IMR-90 (cell line): Measurements from ENCODE around the gene NKPD1. TPM values are rescaled to one million over a fixed set of nuclear protein-coding genes. Genes with fewer than 3 reads are reported as not detected.

Source experiments
- ATAC-seq: fragments of 200-7000 bp; cut with Tn5 transposase; 2 replicates; pipeline ENCODE4 v1.9.1; 2020; ENCODE audit warnings: low read depth, mild to moderate bottlenecking, moderate library complexity
- BruUV-seq: library from RNA; stranded (reverse); fragments of 400-500 nt; replicated peaks from 2 replicates; lab custom pipeline; 2021; lab: Mats Ljungman, UMichigan
- CTCF ChIA-PET: fragments of 300-600 bp; formaldehyde crosslinking; extraction: SDS; loops from one replicate; lab custom pipeline; 2021; ENCODE audit warnings: antibody characterized with exemption; lab: Yijun Ruan, JAX
- POLR2A ChIA-PET: fragments of 300-600 bp; sonication (Branson Sonifier 250); formaldehyde crosslinking; loops from one replicate; lab custom pipeline; 2022; ENCODE audit warnings: antibody characterized with exemption; ENCODE audit not compliant: unreplicated experiment; lab: Charles Lee
- DNase-seq: peaks from one replicate; pipeline ENCODE4 v3.0.0; 2013
- H2AFZ ChIP-seq: replicated peaks from 2 replicates; pipeline ENCODE3; 2013; ENCODE audit warnings: low read length, mild to moderate bottlenecking; ENCODE audit not compliant: poor library complexity
- H2AK5ac ChIP-seq: 2 replicates; pipeline ENCODE4 v1.6.1; 2013; ENCODE audit warnings: low read depth, low read length, inconsistent platforms
- H2AK9ac ChIP-seq: replicated peaks from 2 replicates; pipeline ENCODE3; 2013; ENCODE audit warnings: mild to moderate bottlenecking, low read depth, low read length, moderate library complexity; ENCODE audit not compliant: poor library complexity
- H2BK120ac ChIP-seq: 2 replicates; pipeline ENCODE4 v1.6.1; 2013; ENCODE audit warnings: low read depth, low read length, inconsistent platforms
- H2BK15ac ChIP-seq: 3 replicates; pipeline ENCODE4 v1.6.1; 2013; ENCODE audit warnings: low read depth, low read length, inconsistent platforms
- H2BK20ac ChIP-seq: 2 replicates; pipeline ENCODE4 v1.6.1; 2013; ENCODE audit warnings: low read depth, mild to moderate bottlenecking, inconsistent platforms, low read length, moderate library complexity
- H2BK5ac ChIP-seq: 2 replicates; pipeline ENCODE4 v1.6.1; 2013; ENCODE audit warnings: mild to moderate bottlenecking, low read depth, low read length, inconsistent platforms; ENCODE audit not compliant: poor library complexity, severe bottlenecking
- H3K14ac ChIP-seq: replicated peaks from 2 replicates; pipeline ENCODE4 v1.6.1; 2013; ENCODE audit warnings: low read depth, low read length, inconsistent platforms
- H3K18ac ChIP-seq: 2 replicates; pipeline ENCODE4 v1.6.1; 2013; ENCODE audit warnings: low read depth, low read length, control low read depth
- H3K23ac ChIP-seq: 2 replicates; pipeline ENCODE4 v1.6.1; 2013; ENCODE audit warnings: low read depth, low read length, inconsistent platforms
- H3K27ac ChIP-seq: 2 replicates; pipeline ENCODE4 v1.5.1; 2013; ENCODE audit warnings: mild to moderate bottlenecking, control low read depth, low read length; ENCODE audit not compliant: insufficient read depth
- H3K27me3 ChIP-seq: 2 replicates; pipeline ENCODE4 v1.6.1; 2013; ENCODE audit warnings: low read length; ENCODE audit not compliant: control insufficient read depth, insufficient read depth
- H3K36me3 ChIP-seq: 2 replicates; pipeline ENCODE4 v1.6.1; 2013; ENCODE audit warnings: low read length, mixed read lengths; ENCODE audit not compliant: control insufficient read depth, insufficient read depth
- H3K4ac ChIP-seq: 2 replicates; pipeline ENCODE4 v1.6.1; 2013; ENCODE audit warnings: low read depth, low read length, inconsistent platforms
- H3K4me1 ChIP-seq: 2 replicates; pipeline ENCODE4 v1.6.1; 2013; ENCODE audit warnings: low read length, mixed read lengths; ENCODE audit not compliant: control insufficient read depth, insufficient read depth
- H3K4me2 ChIP-seq: 2 replicates; pipeline ENCODE4 v1.6.1; 2013; ENCODE audit warnings: low read depth, mild to moderate bottlenecking, control low read depth, low read length, moderate library complexity
- H3K4me3 ChIP-seq: 2 replicates; pipeline ENCODE4 v1.5.1; 2013; ENCODE audit warnings: low read depth, mild to moderate bottlenecking, control low read depth, low read length, moderate library complexity; ENCODE audit not compliant: insufficient read depth
- H3K56ac ChIP-seq: 2 replicates; pipeline ENCODE4 v1.6.1; 2013; ENCODE audit warnings: low read length, inconsistent platforms; ENCODE audit not compliant: insufficient read depth; ENCODE audit errors: extremely low read depth
- H3K79me1 ChIP-seq, 2 experiments: 2 replicates each; pipeline ENCODE4 v1.6.1; 2013; ENCODE audit warnings: low read length in 2 of 2, inconsistent platforms in 1 of 2, low read depth in 1 of 2
- H3K9ac ChIP-seq: 2 replicates; pipeline ENCODE4 v1.6.1; 2013; ENCODE audit warnings: low read depth, low read length, control low read depth
- H3K9me1 ChIP-seq: 2 replicates; pipeline ENCODE4 v1.6.1; 2013; ENCODE audit warnings: low read length, inconsistent platforms; ENCODE audit not compliant: insufficient read depth
- H3K9me3 ChIP-seq: 2 replicates; pipeline ENCODE4 v1.6.1; 2013; ENCODE audit warnings: low read length; ENCODE audit not compliant: control insufficient read depth, insufficient read depth
- H4K20me1 ChIP-seq: 2 replicates; pipeline ENCODE4 v1.6.1; 2013; ENCODE audit warnings: low read length, inconsistent platforms; ENCODE audit not compliant: insufficient read depth
- H4K5ac ChIP-seq: 2 replicates; pipeline ENCODE4 v1.6.1; 2013; ENCODE audit warnings: mild to moderate bottlenecking, low read depth, low read length, control low read depth
- H4K8ac ChIP-seq, 2 experiments: 2 replicates each; pipeline ENCODE4 v1.6.1; 2013; ENCODE audit warnings: low read depth in 2 of 2, low read length in 2 of 2, control low read depth in 1 of 2, inconsistent platforms in 1 of 2
- H4K91ac ChIP-seq: 2 replicates; pipeline ENCODE4 v1.6.1; 2013; ENCODE audit warnings: low read depth, low read length, inconsistent platforms; ENCODE audit not compliant: insufficient read depth
- BHLHE40 ChIP-seq: fragments of 150-350 bp; IDR thresholded peaks from 2 replicates; pipeline ENCODE4 v1.6.1; 2016; ENCODE audit warnings: mild to moderate bottlenecking, low read depth, low read length
- CEBPB ChIP-seq: IDR thresholded peaks from 2 replicates; pipeline ENCODE4 v1.6.1; 2012; ENCODE audit warnings: low read depth, low read length, improper control_type of control experiment
- ELK1 ChIP-seq: fragments of 150-350 bp; IDR thresholded peaks from 2 replicates; pipeline ENCODE4 v1.6.1; 2016; ENCODE audit warnings: low read depth, mild to moderate bottlenecking, low read length, moderate library complexity, borderline replicate concordance
- MAFK ChIP-seq: IDR thresholded peaks from 2 replicates; pipeline ENCODE4 v1.6.1; 2012; ENCODE audit warnings: low read depth, low read length, improper control_type of control experiment
- MAZ ChIP-seq: IDR thresholded peaks from 2 replicates; pipeline ENCODE4 v1.6.1; 2012; ENCODE audit warnings: low read depth, mild to moderate bottlenecking, low read length, improper control_type of control experiment, moderate library complexity, borderline replicate concordance
- MXI1 ChIP-seq: IDR thresholded peaks from 2 replicates; pipeline ENCODE4 v1.6.1; 2012; ENCODE audit warnings: low read depth, mild to moderate bottlenecking, low read length, moderate library complexity, borderline replicate concordance
- NFE2L2 ChIP-seq: fragments of 150-350 bp; IDR thresholded peaks from 2 replicates; pipeline ENCODE4 v1.6.1; 2016; ENCODE audit warnings: low read depth, mild to moderate bottlenecking, low read length
- POLR2A ChIP-seq: IDR thresholded peaks from 2 replicates; pipeline ENCODE4 v1.6.1; 2012; ENCODE audit warnings: mild to moderate bottlenecking, low read depth, low read length
- RAD21 ChIP-seq: IDR thresholded peaks from 2 replicates; pipeline ENCODE4 v1.6.1; 2012; ENCODE audit warnings: low read length, improper control_type of control experiment
- RFX5 ChIP-seq: IDR thresholded peaks from 2 replicates; pipeline ENCODE4 v1.8.0; 2012; ENCODE audit warnings: low read depth, mild to moderate bottlenecking, low read length, moderate library complexity
- WGBS, 2 experiments: methylation state at CpG; one replicate each; pipeline versions ENCODE4 v1.1.5 to v1.1.7; 2013; ENCODE audit warnings: missing lambda C conversion rate in 2 of 2; ENCODE audit not compliant: insufficient read length in 1 of 2; ENCODE audit errors: extremely low coverage in 2 of 2; 5-methylcytosine and 5-hydroxymethylcytosine counted together
- dilution Hi-C: fragments of 300-500 bp; cut with HindIII; formaldehyde crosslinking; loops from one replicate; pipeline ENCODE4 v1.14.3; 2018; ENCODE audit warnings: low sequenced_read_pairs; ENCODE audit not compliant: unreplicated experiment
- in situ Hi-C: fragments of 300-500 bp; cut with MboI; formaldehyde crosslinking; loops from 3 replicates; pipeline ENCODE4 v1.14.3; 2019; ENCODE audit warnings: low sequenced_read_pairs, inconsistent platforms, mixed read lengths
- intact Hi-C: fragments of 100-400 bp; cut with micrococcal nuclease; formaldehyde crosslinking; loops from 2 replicates; pipeline ENCODE4 v1.10.0; 2022
- polyA plus RNA-seq, 3 experiments: library from polyadenylated mRNA; depleted of rRNA; stranded (reverse); fragments of >200 nt; gene quantifications; 2 replicates each; pipeline ENCODE4 v1.2.3, GENCODE V29; 2012; ENCODE audit warnings: low replicate concordance in 1 of 3
- total RNA-seq: library from RNA; depleted of rRNA; stranded (reverse); fragments of >200 nt; gene quantifications from 2 replicates; pipeline ENCODE4 v1.2.3, GENCODE V29; 2012
- TF ChIP-seq, protein P1 (sequence below): fragments of 150-350 bp; IDR thresholded peaks from 2 replicates; pipeline ENCODE4 v1.6.1; 2017; ENCODE audit warnings: mild to moderate bottlenecking, antibody characterized with exemption, low read length, low read depth
- TF ChIP-seq, protein P2 (sequence below): conservative IDR thresholded peaks from 2 replicates; pipeline ENCODE4 v1.5.1; 2012; ENCODE audit warnings: mild to moderate bottlenecking, low read depth, low read length, improper control_type of control experiment

The NKPD1 gene
- total and polyA plus RNA-seq, 2 of the 4 experiments (the other 2 are of a cell fraction), result under 0.01 to 0.09 TPM

GRCh38 chr19:45150180-45150579 lies 10.6 kb downstream of the NKPD1 start:
- in situ Hi-C loops, result no loop called here
- ATAC-seq, result no peak

More at GRCh38 chr19:45150180-45150579, 10.6 kb downstream of the NKPD1 start:
- H3K56ac ChIP-seq, result no peak overlapping the region
- H3K79me1 ChIP-seq, result no peaks in the 10 kb centered on the region
- H2BK120ac ChIP-seq, result no peak overlapping the region
- H3K4me1 ChIP-seq, result peaks cover 18% of the 10 kb centered on the region
- H3K4me2 ChIP-seq, result no peak overlapping the region
- H3K27ac ChIP-seq, result no peak overlapping the region
- H4K20me1 ChIP-seq, result peaks cover 8% of the 10 kb centered on the region
- CTCF ChIA-PET, result interaction anchor here (1.0 kb wide), 1 partner anchor 10 kb away, joined by 6 read pairs; no protein-coding TSS in a partner anchor
- dilution Hi-C loops (no loop called here), intact Hi-C loops (no loop called here)
- no peak overlapping the region for H4K5ac ChIP-seq
- no peak overlapping the region for H3K9ac ChIP-seq
- no peak overlapping the region for H2AK9ac ChIP-seq
- no peak for TF ChIP-seq RFX5
- TF ChIP-seq, protein P1, sequence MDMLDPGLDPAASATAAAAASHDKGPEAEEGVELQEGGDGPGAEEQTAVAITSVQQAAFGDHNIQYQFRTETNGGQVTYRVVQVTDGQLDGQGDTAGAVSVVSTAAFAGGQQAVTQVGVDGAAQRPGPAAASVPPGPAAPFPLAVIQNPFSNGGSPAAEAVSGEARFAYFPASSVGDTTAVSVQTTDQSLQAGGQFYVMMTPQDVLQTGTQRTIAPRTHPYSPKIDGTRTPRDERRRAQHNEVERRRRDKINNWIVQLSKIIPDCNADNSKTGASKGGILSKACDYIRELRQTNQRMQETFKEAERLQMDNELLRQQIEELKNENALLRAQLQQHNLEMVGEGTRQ, result no peak
- no peak for TF ChIP-seq MXI1
- no peak for TF ChIP-seq POLR2A
- TF ChIP-seq MAFK, result no peak
- no peak for TF ChIP-seq RAD21
- TF ChIP-seq MAZ, result no peak
- TF ChIP-seq CEBPB, result no peak
- TF ChIP-seq, protein P2, sequence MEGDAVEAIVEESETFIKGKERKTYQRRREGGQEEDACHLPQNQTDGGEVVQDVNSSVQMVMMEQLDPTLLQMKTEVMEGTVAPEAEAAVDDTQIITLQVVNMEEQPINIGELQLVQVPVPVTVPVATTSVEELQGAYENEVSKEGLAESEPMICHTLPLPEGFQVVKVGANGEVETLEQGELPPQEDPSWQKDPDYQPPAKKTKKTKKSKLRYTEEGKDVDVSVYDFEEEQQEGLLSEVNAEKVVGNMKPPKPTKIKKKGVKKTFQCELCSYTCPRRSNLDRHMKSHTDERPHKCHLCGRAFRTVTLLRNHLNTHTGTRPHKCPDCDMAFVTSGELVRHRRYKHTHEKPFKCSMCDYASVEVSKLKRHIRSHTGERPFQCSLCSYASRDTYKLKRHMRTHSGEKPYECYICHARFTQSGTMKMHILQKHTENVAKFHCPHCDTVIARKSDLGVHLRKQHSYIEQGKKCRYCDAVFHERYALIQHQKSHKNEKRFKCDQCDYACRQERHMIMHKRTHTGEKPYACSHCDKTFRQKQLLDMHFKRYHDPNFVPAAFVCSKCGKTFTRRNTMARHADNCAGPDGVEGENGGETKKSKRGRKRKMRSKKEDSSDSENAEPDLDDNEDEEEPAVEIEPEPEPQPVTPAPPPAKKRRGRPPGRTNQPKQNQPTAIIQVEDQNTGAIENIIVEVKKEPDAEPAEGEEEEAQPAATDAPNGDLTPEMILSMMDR, result no peak
- TF ChIP-seq NFE2L2, result no peak
- no peak for TF ChIP-seq BHLHE40
- TF ChIP-seq ELK1, result no peak
- POLR2A ChIA-PET, result interaction anchor here (0.6 kb wide), 1 partner anchor 39 kb away, joined by 9 read pairs; no protein-coding TSS in a partner anchor
- peaks cover 20% of the 10 kb centered on the region for H3K27me3 ChIP-seq
- H2BK15ac ChIP-seq, result no peak overlapping the region
- no peak overlapping the region for H2BK20ac ChIP-seq
- no peak overlapping the region for H3K4me3 ChIP-seq
- BruUV-seq, result no TSS peak
- H2AFZ ChIP-seq, result no peak overlapping the region
- H3K9me3 ChIP-seq, result no peaks in the 10 kb centered on the region
- no peak overlapping the region for H3K18ac ChIP-seq
- no peak overlapping the region for H3K14ac ChIP-seq
- no peak overlapping the region for H3K4ac ChIP-seq
- H3K36me3 ChIP-seq, result peaks cover 14% of the 10 kb centered on the region; the same call in 1 of the 2 replicates
- no peak overlapping the region for H2AK5ac ChIP-seq
- no peak for DNase-seq
- WGBS, 2 experiments, result 100% methylated on average over 2 of the region's 4 CpGs; no CpG with 5 or more reads in 1 of the 2 experiments
- no peak overlapping the region for H3K23ac ChIP-seq
- H4K91ac ChIP-seq, result no peak overlapping the region
- no peak overlapping the region for H2BK5ac ChIP-seq
- no peak overlapping the region for H4K8ac ChIP-seq
- H3K9me1 ChIP-seq, result peaks cover 7% of the 10 kb centered on the region; the same call in 1 of the 2 replicates
